ENCODE results near the gene SCPEP1.
"Not testable (repeated sequence)": the region's sequence is repeated elsewhere in the genome, so short reads cannot be mapped to it uniquely, and the experiment has no call there.

The SCPEP1 gene

DNA sequence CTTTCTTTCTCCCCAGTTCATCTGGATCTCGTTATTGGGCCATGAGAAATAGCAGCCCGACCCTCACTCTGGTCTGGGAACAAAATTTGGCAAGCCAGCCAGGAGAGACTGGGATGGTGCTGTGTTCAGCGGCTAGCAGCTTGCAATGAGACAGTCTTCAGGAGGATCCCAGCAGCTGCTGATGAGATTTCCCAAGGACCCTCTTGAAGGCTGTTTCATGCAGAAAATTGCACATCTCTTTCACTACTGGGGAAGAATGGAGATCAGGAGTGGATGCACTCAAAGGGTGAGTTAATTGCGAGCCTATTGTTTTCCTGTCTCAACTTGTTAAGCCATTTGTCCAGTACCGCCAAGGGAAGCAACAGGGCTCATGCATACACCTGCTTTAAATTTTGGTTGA is 11.6 kb upstream of the SCPEP1 start:
- DNase-seq: no peak

DNA sequence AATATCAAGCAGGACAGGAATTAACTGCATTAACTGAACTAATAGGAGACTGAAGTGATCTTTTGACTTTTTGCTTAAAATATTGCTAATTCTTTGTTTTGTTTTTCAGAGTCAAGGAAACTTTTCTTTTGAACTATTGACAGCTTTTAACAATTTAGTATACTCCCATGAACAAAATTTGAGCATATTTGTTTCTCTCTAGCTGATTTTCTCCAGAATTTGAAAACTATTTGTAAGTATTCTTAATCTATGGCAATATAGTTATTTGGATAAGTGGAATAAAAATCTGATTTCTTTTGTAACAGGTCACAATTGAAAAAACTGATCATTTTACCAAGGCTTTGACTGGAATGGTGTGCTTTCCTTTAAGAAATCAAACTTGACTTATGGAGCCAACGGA is 7.0 kb upstream of the SCPEP1 start:
- DNase-seq: no peak

DNA sequence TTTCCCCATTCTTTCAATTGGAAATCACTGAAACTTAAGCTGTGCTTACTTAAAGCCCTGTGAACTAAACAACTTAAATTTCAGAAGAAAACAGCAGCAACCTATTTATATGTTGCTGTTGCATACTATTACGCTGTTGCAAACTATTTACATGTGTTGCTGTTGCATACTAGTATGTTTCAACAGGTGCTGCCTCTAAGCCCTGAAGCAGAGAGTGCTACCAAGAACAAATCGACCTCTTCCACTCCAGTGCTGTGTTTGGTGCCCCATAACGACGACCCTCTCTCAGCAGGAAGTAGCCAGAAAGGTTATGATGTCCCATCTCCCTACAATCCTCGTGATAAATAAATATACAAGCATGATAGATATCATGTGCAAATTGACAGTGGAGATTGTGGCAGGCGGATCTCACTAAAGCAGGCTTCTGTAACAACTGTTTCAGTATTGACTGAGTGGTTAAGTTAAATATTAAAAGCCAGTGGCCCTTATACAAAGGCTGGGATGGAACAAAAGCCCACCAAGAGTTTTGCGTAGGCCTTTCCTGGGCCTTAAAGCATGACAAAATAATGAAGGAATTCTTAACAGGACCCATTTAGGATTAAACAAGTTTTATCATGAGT is 5.7 kb upstream of the SCPEP1 start:
- no peak for DNase-seq

DNA sequence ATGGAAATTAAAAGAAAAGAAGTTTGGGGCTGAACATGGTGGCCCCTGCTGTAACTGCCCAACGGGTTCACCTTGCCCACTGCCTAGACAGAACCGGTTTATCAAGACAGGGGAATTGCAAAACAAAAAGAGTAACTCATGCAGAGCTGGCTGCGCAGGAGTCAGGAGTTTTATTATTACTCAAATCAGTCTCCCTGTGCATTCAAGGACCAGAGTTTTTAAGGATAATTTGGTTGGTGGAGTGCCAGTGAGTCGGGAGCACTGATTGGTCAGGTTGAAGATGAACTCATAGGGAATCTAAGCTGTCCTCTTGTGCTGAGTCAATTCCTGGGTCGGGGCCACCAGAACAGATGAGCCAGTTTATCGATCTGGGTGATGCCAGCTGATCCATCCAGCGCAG is 4.4 kb upstream of the SCPEP1 start:
- DNase-seq: no peak

DNA sequence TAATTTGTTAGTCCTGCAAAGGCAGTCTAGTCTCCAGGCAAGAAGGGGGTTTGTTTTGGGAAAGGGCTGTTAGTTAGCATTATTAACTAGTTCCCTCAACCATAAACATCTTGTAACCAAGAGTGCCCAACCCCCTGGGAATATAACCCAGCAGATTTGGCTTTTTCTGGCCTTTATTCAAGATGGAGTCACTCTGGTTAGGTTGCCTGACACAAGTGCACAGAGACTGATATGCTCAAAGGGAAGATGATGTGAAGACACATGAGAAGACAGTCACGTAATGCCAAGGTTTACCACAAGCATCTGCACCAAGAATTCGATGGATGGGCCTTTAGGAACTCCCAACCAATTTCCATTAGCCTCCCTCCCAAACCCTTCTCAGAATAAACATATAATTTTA is 3.9 kb upstream of the SCPEP1 start:
- no peak for DNase-seq

DNA sequence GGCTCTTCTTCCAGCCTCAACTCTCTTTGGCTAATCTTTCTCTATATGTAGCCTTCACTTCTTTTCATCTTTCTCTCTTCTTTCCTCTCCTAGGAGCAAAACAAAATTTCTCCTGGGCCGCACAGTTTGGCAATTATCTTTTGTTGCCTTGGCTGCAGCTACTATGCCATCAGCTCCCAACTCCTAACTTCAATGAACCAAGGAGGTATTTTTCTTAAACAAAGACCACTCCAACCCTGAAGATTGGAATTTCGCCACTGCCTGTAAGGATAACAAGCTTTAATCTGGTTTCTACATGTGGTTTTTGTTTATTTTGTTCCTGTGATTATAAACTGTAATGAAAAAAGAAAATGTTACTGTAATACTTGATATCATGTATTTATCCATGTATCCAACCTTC is 2.3 kb upstream of the SCPEP1 start:
- no peak for DNase-seq

DNA sequence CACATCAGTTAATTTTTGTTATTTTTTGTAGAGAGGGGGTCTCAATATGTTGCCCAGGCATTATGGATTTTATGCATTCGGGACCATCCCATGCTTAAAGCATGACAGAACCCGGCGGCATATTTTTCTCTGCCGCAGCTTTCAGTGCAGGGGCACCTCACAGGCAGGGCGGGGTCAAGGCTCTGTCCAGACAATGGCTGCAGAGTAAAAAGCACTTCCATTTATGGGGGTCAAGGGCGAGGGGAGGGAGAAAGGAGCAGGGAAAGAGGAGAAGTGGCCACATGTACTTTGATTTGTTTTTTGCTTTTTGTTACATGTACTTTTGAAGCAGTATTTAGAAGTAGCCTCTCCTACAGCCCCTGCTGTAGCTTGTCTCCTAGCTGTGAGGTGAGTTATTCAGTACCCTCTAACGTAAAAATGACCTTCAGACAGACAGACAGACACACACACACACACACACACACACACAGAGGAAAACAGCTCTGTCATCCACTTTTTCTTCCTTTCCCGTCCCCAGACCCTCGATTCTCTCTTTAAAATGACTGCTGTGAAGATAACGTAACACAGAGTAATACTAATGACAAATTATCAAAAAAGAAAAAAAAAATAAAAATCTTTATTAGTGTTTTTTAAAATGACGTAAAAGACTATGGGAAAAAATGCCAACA is 856 bp upstream of the SCPEP1 start:
- DNase-seq: no peak

DNA sequence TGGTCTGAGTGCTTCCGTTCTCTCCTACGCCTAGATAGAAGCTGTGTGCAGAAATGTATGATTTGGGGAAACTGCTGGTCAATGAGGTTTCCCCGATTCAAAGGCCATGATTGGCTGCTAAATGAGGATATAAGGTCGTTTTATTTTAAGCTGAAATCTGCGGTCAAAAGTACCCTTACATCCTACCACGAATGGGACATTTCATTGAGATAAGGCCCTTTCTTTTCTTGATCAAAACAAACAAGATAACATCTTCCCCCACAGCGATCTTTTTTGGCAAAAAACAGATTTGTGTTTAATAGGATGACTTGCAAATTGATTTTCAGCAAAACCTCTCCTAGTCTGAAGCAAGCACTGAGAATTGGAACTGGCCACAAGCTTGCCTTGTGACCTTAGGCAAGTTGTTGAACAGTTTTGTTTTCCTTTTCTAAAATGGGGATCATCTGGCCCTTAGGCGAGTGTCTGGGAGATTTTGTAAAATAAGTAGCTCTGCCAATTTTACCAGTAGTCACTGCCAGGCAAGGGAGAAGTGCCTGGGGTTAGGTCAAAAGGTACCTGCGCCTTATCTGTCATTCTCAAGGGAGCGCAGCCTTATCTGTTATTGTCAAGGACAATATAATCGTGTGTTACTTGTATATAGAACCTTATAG is 635 bp downstream of the SCPEP1 start:
- DNase-seq: no peak

DNA sequence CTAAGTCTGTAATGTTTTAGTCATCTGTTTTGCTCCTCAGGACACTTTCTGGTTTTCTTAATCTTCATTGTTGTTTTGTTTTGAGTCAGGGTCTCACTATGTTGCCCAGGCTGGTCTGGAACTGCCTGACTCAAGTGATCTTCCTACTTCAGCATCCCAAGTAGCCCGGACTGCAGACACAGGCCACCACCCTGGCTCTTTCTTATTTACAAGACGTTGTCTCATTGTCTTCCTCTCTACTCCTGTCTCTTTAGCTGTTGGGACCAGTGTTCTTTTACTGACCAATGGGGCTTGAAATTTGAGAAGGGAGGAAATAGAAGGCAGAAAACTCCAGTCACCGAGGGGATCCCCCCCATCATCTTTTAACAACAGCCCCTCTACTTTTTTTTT is 1.2 kb downstream of the SCPEP1 start:
- DNase-seq: no peak

DNA sequence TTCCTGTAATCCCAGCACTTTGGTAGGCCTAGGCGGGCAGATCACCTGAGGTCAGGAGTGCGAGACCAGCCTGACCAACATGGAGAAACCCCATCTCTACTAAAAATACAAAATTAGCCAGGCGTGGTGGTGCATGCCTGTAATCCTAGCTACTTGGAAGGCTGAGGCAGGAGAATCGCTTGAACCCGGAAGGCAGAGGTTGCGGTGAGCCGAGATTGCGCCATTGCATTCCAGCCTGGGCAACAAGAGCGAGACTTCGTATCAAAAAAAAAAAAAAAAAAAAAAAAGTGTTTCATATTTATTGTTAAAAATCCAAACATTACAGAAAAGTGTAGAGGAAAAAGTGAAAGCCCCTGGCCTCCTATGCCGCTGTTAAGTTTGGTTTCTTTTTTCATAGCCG is 2.6 kb downstream of the SCPEP1 start:
- DNase-seq: not testable (repeated sequence)

DNA sequence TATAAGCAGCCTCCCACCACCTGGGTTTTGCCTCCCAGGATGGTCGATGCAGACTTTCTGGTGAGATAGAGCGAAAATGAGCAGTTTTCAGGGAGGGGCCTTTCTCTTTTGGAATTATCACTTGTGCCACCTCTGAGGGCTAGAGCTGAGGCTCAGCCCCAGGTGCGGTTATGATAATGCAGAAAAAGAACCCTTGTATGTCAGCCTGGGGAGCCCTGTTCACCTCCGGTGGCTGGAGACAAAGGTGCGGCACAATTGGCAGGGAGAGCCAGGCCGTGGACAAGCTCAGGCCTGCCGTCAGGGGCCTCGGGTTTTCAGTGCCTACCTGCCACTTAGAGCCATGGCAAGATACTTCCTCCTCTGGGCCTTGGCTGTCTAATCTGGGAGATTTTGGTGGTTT is 4.4 kb downstream of the SCPEP1 start:
- no peak for DNase-seq

DNA sequence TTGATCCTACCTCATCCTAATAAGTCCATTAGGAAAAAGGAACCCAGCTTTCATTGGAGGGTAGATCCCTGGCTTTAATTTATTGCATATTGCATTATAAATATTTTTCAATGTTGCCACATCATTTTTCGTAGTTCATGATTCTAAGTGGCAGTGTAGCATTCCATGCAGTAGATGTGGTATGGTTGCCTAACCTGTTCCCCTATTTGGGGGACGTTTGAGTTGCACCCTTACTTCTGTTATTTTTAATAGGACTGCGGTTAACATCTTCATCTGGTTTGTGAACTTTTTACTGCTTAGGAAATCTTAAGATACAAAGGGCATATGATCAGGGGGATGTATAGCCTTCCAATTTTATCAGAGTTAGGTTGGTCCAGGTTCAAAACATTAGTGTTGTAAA is 5.4 kb downstream of the SCPEP1 start:
- DNase-seq: no peak

DNA sequence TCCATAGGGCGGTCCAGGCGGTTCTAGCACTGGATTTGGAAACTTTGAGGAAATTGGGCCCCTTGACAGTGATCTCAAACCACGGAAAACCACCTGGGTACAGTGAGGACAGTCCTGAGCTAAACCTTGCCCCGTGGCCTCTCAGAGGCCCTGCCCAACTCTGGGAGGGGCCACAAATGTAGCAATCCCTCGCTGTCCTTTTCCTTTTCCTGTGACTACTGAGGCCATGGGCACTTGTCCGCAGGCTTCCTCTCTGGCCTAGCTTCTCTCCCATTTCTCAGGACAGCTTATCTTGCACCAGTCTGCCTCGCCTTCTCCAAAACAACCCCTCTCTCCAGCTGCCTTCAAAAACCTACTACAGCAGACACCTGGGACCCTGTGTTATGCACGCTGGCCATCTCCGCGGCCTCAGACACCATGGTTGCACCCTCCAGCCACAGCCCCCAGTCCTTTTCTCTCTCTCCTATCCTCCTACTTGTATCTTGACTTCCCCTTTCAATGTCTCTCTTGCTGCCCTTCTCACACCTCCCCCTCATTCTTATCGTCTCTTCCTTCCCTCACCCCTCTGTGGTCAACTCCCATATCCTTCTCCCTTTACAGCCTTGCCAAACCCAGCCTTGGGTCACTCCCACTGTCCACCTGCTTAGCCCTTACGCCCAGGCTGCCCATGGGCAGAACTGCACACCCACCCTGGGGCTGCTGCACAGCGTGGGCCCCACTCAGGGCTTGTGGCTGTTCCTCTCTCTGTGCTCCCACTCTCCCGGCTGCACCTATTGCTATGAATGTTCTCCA is 7.6 kb downstream of the SCPEP1 start:
- DNase-seq: no peak

DNA sequence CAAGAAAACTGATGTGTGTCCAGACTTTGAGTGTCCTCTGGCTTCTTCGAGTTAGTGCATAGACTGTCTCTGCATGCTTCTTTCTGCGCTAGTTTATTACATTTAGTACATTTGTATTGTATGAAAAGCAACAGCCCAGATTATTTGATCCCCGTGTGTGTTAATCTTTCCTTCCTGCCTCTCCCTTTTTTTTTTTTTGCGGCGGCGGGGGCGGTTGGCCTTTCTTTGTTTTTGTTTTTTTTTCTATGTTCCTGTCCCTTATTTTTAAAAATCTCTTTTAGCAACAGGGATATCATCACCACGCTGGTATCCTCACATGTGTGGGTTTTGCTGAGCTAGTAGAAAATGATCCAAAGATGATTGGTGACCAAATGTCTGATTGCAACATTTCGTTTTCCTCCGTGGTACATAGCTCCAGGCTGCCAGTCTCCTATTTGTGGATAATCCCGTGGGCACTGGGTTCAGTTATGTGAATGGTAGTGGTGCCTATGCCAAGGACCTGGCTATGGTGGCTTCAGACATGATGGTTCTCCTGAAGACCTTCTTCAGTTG is 9.4 kb downstream of the SCPEP1 start:
- no peak for DNase-seq

DNA sequence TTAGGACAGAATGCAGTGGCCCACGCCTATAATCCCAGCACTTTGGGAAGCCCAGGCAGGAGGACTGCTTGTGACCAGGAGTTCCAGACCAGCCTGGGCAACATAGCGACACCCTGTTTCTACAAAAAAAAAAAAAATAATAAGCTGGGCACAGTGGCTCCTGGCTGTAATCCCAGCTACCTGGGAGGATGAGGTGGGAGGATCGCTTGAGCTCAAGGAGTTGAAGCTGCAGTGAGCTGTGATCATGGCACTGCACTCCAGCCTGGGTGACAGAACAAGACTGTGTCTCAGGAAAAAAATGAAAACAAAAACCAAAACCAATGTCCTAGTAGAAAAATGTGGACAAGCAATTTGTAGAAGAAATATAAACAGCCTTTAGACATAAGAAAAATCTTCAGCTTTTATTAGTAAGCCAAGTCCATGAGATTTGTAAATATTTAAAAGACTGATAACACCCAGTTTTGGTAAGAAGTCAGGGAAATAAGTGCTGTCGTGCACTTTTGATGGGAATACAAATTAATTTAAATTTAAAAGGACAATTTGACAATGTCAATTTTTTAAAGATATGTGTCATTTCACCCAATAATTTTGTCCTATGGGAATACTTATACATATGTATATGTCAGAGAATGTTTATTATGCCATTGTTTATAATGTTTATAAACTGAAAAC is 11.1 kb downstream of the SCPEP1 start:
- DNase-seq: no peak

DNA sequence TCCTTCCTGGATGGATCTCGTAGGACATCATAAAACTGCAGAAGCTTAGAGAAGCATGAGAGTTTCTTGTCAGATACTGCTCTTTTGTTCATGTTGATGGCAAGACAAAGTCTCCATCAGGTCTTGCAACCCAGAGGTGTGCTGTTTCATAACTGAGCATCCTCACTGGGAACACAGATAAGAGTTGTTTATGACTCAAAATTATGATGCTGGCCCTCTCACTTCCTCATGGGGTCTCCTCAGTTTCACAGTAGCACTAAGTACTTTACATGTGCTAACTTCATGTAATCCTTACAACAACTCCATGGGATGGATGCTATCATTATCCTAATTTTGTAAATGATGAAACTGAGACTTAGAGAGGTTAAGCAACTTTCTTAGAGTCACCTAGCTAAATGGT is 14.4 kb downstream of the SCPEP1 start:
- no peak for DNase-seq

DNA sequence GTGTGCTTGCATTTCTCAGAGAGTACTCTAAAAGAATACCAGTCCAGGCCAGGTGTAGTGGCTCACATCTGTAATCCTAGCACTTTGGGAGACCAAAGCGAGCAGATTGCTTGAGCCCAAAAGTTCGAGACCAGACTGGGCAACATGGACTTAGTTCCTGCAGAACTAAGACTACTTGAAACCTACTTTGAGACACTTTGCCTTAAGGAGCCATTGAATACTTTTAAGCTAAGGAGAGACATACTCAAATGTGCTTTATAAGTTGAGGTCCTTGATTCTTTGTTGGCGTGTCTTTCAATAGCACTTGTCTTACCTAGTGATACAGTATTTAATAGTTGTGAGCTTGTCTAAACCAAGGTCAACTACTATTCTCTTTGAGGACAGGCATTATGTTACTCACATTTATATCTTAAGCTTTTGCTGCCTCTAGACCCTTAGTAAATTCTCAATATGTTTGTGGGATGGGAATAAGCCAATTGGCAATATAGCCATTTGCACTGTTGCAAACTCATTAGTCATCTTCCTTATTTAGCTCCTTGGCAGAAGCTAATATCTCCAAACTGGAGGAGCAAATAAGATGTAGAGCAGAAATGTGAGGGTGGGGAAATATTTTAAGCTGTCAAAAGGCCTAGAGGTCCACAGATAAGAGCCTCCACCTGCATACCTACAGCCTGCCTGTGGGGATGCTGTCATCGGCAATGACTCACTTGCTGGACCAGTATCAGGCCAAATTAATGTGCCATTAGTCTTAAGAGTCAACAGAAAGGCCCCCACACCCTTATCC is 16.3 kb downstream of the SCPEP1 start:
- DNase-seq: no peak

DNA sequence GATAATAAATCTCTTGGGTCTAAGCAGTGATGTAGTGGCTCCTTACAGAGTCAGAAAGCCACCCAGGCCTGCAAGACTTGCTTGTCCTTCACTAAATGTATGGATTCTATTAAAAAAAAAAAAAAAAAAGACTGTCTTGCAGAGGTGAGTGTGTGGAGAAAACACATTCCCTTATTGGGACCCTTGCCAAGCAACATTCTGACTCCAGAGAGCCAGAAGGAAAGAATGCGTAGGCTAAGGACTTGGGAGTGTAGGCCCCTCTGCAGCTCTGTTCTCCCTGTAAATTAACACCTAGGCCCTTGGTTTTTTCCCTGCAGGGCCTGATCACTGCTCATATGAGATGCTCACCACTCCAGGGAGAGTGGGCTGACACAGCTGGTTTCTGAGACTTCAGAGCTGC is 17.8 kb downstream of the SCPEP1 start:
- DNase-seq: no peak

DNA sequence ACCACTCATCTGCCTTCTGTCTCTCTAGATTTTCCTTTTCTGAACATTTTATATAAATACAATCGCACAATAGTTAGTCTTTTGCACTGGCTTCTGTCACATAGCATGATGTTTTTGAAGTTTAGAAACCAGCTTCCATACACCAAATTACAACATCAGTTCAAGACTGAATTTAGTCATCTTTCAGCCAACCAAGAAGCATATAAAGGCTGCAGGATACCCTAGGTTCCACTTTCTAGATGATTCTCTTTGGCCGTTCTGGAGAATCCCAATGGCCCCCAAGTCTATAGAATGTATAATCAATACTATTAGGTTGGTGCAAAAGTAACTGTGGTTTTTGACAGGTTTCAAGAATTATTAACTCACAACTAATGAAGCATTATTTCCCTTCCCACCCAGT is 19.4 kb downstream of the SCPEP1 start:
- DNase-seq: no peak

DNA sequence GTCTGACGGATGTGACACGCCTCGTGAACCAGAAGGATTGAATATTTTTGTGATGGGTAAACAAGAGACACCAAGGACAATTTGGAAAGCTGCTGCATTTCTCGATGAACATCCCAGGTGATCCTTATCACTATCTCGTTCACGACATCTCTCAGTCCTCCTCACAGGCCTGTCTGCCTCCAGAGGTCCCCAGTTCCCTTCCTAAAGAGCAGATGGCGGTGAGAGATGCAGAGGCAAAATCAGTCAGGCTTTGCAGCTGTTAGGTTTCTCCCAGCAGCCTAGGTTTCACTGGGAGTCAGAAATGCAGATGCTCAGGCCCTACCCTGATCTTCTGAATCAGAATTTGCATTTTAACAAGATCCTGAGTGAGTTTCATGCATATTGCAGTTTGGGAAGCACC is 23.6 kb downstream of the SCPEP1 start:
- DNase-seq: no peak

DNA sequence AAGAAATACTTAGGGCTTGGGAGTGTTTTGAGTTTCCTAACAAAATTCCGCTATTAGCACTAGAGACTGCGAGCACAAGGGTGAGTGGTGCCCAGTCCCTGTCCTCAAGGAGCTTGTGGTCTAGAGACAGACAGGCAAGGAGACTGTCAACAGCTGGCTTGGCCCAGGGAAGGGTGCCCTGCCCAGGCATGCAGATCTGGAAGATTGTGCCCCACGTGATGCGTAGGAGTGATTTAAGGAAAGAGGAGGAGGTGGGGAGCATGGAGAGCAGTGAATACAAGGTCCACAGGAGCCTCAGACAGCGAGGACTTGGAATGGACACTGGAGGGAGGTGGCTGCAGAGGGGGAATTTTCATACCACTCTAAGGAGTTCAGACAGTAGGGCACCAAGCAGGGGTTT is 25.0 kb downstream of the SCPEP1 start:
- DNase-seq: no peak

DNA sequence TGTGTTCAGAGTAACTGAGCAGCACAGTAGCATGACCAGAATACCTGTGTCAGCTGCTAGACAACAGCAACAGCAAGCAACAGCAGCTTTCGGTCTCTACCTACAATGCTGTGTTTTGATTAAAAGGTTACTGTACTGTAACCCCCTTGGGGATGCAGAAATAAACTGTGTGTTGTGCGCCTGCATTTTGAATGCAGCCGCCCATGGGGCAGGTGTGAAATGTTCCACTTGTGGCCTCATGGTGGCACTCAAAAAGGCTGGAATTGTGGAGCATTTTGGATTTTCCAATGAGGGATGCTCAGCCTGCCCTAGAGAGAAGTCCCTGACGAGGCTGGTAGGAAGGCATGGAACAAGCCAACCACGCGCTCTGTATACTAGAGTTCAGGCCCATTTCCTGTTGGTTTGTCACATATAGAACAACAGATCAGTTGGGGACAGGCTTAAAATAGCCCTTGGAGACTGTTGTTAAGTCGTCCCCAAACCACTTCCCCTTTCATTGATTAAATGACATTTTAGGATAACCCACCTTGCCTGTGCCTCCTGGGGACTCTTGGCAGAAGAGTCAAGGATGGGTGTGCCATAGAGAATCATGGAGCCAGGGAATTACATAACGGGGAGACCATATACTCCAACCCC is 27.1 kb downstream of the SCPEP1 start:
- no peak for DNase-seq
